Adipocyte (in vitro differentiated cells): ENCODE results near the gene BAIAP2.

ENCODE experiments used
- DNase-seq: peaks from one replicate; pipeline ENCODE4 v3.0.0-alpha.2; 2015; ENCODE audit warnings: low read depth
- H3K27me3 ChIP-seq: replicated peaks from 2 replicates; pipeline ENCODE4 v1.7.0; 2013; ENCODE audit warnings: mild to moderate bottlenecking, low read length, moderate library complexity; ENCODE audit not compliant: control insufficient read depth, insufficient read depth
- H3K36me3 ChIP-seq: 2 replicates; pipeline ENCODE4 v1.7.0; 2013; ENCODE audit warnings: low read length, mild to moderate bottlenecking, moderate library complexity; ENCODE audit not compliant: control insufficient read depth, insufficient read depth, severe bottlenecking
- H3K4me1 ChIP-seq: 2 replicates; pipeline ENCODE4 v1.7.0; 2013; ENCODE audit warnings: mild to moderate bottlenecking, low read length, moderate library complexity; ENCODE audit not compliant: control insufficient read depth, insufficient read depth
- H3K4me3 ChIP-seq: 2 replicates; pipeline ENCODE4 v1.7.0; 2013; ENCODE audit warnings: mild to moderate bottlenecking, low read length, moderate library complexity
- H3K9ac ChIP-seq: 2 replicates; pipeline ENCODE4 v1.7.0; 2013; ENCODE audit warnings: mild to moderate bottlenecking, low read length, moderate library complexity
- H3K9me3 ChIP-seq: 2 replicates; pipeline ENCODE4 v1.7.0; 2013; ENCODE audit warnings: mild to moderate bottlenecking, low read length, moderate library complexity; ENCODE audit not compliant: control insufficient read depth

Gene BAIAP2

GRCh38 chr17:81100668-81101067 is 65.7 kb downstream of the BAIAP2 start:
- H3K9me3 ChIP-seq = no peaks in the 10 kb centered on the region
- no peak overlapping the region for H3K9ac ChIP-seq
- DNase-seq = no peak
- no peak overlapping the region for H3K4me3 ChIP-seq
- H3K27me3 ChIP-seq = no peaks in the 10 kb centered on the region
- H3K36me3 ChIP-seq = peaks cover 14% of the 10 kb centered on the region
- peaks cover 27% of the 10 kb centered on the region for H3K4me1 ChIP-seq

GRCh38 chr17:81101614-81102306 is 66.8 kb downstream of the BAIAP2 start:
- no peak overlapping the region for H3K9ac ChIP-seq
- no peaks in the 10 kb centered on the region for H3K9me3 ChIP-seq
- peak; percentile 89 for DNase-seq
- H3K4me3 ChIP-seq = no peak overlapping the region
- peaks cover 18% of the 10 kb centered on the region for H3K36me3 ChIP-seq
- H3K27me3 ChIP-seq = no peaks in the 10 kb centered on the region
- H3K4me1 ChIP-seq = peaks cover 16% of the 10 kb centered on the region

- Histone ChIP-seq H3K4me3 (no peak overlapping the region), H3K36me3 (peaks cover 18% of the 10 kb centered on the region), H3K9ac (no peak overlapping the region), H3K4me1 (peaks cover 11% of the 10 kb centered on the region), H3K27me3 (no peaks in the 10 kb centered on the region), H3K9me3 (no peaks in the 10 kb centered on the region)
- DNase-seq = no peak
These were observed 67.4 kb downstream of the BAIAP2 start for GRCh38 chr17:81102352-81102751.

GRCh38 chr17:81102869-81103268 is 67.9 kb downstream of the BAIAP2 start:
- Histone ChIP-seq H3K4me3 (no peak overlapping the region), H3K9me3 (no peaks in the 10 kb centered on the region), H3K27me3 (no peaks in the 10 kb centered on the region), H3K9ac (no peak overlapping the region), H3K4me1 (peaks cover 6% of the 10 kb centered on the region), H3K36me3 (peaks cover 18% of the 10 kb centered on the region)
- DNase-seq = no peak

- Histone ChIP-seq H3K4me1 (peaks cover under 1% of the 10 kb centered on the region), H3K36me3 (peaks cover 18% of the 10 kb centered on the region), H3K27me3 (no peaks in the 10 kb centered on the region), H3K9me3 (no peaks in the 10 kb centered on the region), H3K4me3 (no peak overlapping the region), H3K9ac (no peak overlapping the region)
- no peak for DNase-seq
These were observed 68.4 kb downstream of the BAIAP2 start for GRCh38 chr17:81103379-81103778.

- Histone ChIP-seq H3K9ac (no peak overlapping the region), H3K4me1 (no peaks in the 10 kb centered on the region), H3K4me3 (no peak overlapping the region), H3K27me3 (no peaks in the 10 kb centered on the region), H3K36me3 (peaks cover 14% of the 10 kb centered on the region), H3K9me3 (no peaks in the 10 kb centered on the region)
- no peak for DNase-seq
These were observed 71.8 kb downstream of the BAIAP2 start for GRCh38 chr17:81106716-81107115.

- Histone ChIP-seq H3K4me3 (no peak overlapping the region), H3K4me1 (no peaks in the 10 kb centered on the region), H3K9me3 (no peaks in the 10 kb centered on the region), H3K36me3 (peaks cover 14% of the 10 kb centered on the region), H3K9ac (no peak overlapping the region), H3K27me3 (no peaks in the 10 kb centered on the region)
- DNase-seq = no peak
These were observed 73.3 kb downstream of the BAIAP2 start for GRCh38 chr17:81108220-81108619.

- H3K9me3 ChIP-seq = no peaks in the 10 kb centered on the region
- H3K4me3 ChIP-seq = no peak overlapping the region
- H3K27me3 ChIP-seq = no peaks in the 10 kb centered on the region
- no peaks in the 10 kb centered on the region for H3K4me1 ChIP-seq
- DNase-seq = no peak
- peaks cover 9% of the 10 kb centered on the region for H3K36me3 ChIP-seq
- no peak overlapping the region for H3K9ac ChIP-seq
These were observed 75.0 kb downstream of the BAIAP2 start for GRCh38 chr17:81109957-81110356.

- Histone ChIP-seq H3K9me3 (no peaks in the 10 kb centered on the region), H3K4me1 (no peaks in the 10 kb centered on the region), H3K9ac (no peak overlapping the region), H3K36me3 (peaks cover 4% of the 10 kb centered on the region), H3K27me3 (no peaks in the 10 kb centered on the region), H3K4me3 (no peak overlapping the region)
- no peak for DNase-seq
These were observed 75.6 kb downstream of the BAIAP2 start for GRCh38 chr17:81110488-81111040.

GRCh38 chr17:81111066-81111465 is 76.1 kb downstream of the BAIAP2 start:
- no peak for DNase-seq
- Histone ChIP-seq H3K36me3 (peaks cover 2% of the 10 kb centered on the region), H3K9ac (no peak overlapping the region), H3K9me3 (no peaks in the 10 kb centered on the region), H3K27me3 (no peaks in the 10 kb centered on the region), H3K4me1 (no peaks in the 10 kb centered on the region), H3K4me3 (no peak overlapping the region)

- H3K36me3 ChIP-seq = no peaks in the 10 kb centered on the region
- H3K4me1 ChIP-seq = no peaks in the 10 kb centered on the region
- H3K9ac ChIP-seq = no peak overlapping the region
- H3K4me3 ChIP-seq = no peak overlapping the region
- no peaks in the 10 kb centered on the region for H3K27me3 ChIP-seq
- no peaks in the 10 kb centered on the region for H3K9me3 ChIP-seq
- no peak for DNase-seq
These were observed 77.5 kb downstream of the BAIAP2 start for GRCh38 chr17:81112450-81112849.
